SH-SY5Y (cell line): ENCODE measurements around the gene STUB1.

Experiments used
- GATA2 ChIP-seq: IDR thresholded peaks from 2 replicates; pipeline ENCODE4 v1.6.1; 2011; ENCODE audit warnings: mild to moderate bottlenecking, low read depth, low read length
- GATA3 ChIP-seq: IDR thresholded peaks from 2 replicates; pipeline ENCODE4 v1.6.1; 2011; ENCODE audit warnings: low read depth, mild to moderate bottlenecking, low read length, moderate library complexity

- no peak for TF ChIP-seq GATA2
- TF ChIP-seq GATA3 = no peak
Measured at GRCh38 chr16:725463-726187, 45.4 kb downstream of the STUB1 start.
